Stimulated activated CD8-positive, alpha-beta memory T cell treated with anti-CD3 and anti-CD28 coated beads, Interleukin-7, amount 100 ng/mL, for 1 hour (primary cell): Measurements from ENCODE around the gene PANX2.

ENCODE experiments used
- DNase-seq, 2 donors: peaks; one replicate each; pipeline ENCODE4 v3.0.0-alpha.2; 2020; ENCODE audit warnings: low read depth in 2 of 2

PANX2 gene

GRCh38 chr22:50183141-50183971, 12.8 kb downstream of the PANX2 start:
- no peak for DNase-seq

- DNase-seq, result no peak
These were observed 13.7 kb downstream of the PANX2 start for GRCh38 chr22:50184004-50184901.

- no peak for DNase-seq
These were observed 14.4 kb downstream of the PANX2 start for GRCh38 chr22:50184902-50185374.

GRCh38 chr22:50185375-50186087, 15.0 kb downstream of the PANX2 start, which contains the start of gene TRABD:
Gene TRABD, plus strand, starts transcription at chr22:50185913. Its CDS starts 7,148 bp downstream, at chr22:50193061.
- peak; percentile 69 to 76 for DNase-seq

GRCh38 chr22:50186181-50186714, 15.7 kb downstream of the PANX2 start:
- no peak for DNase-seq

- no peak for DNase-seq
These were observed 16.4 kb downstream of the PANX2 start for GRCh38 chr22:50186761-50187523.

- DNase-seq, result no peak
These were observed 17.8 kb downstream of the PANX2 start for GRCh38 chr22:50188356-50188755.

- no peak for DNase-seq
These were observed 18.8 kb downstream of the PANX2 start for GRCh38 chr22:50189184-50189848.

GRCh38 chr22:50189849-50190181, 19.3 kb downstream of the PANX2 start:
- DNase-seq, result no peak

GRCh38 chr22:50190182-50190940, 19.8 kb downstream of the PANX2 start:
- peak; percentile 54 to 62 for DNase-seq

GRCh38 chr22:50190941-50191741, 20.6 kb downstream of the PANX2 start:
- DNase-seq, result peak; percentile 52 to 57

- no peak for DNase-seq
These were observed 22.1 kb downstream of the PANX2 start for GRCh38 chr22:50192436-50193204.

GRCh38 chr22:50193621-50194020, 23.1 kb downstream of the PANX2 start:
- DNase-seq, result no peak

- DNase-seq, result no peak
These were observed 23.7 kb downstream of the PANX2 start for GRCh38 chr22:50194037-50194805.

GRCh38 chr22:50196256-50196655, 25.7 kb downstream of the PANX2 start:
- no peak for DNase-seq

GRCh38 chr22:50197000-50197800, 26.7 kb downstream of the PANX2 start:
- no peak for DNase-seq
